Dermis microvascular lymphatic vessel endothelial cell (primary cell): ENCODE results near the gene ARHGAP12. TPM values are rescaled to one million over a fixed set of nuclear protein-coding genes. Genes with fewer than 3 reads are reported as not detected.
"Not testable (repeated sequence)": the region's sequence is repeated elsewhere in the genome, so short reads cannot be mapped to it uniquely, and the experiment has no call there.

ENCODE experiments used
- DNase-seq, 2 donors: peaks; one replicate each; pipeline versions ENCODE4 v3.0.0 to v3.0.0-alpha.2; 2010; ENCODE audit warnings: low read depth in 2 of 2
- total RNA-seq: library from RNA; depleted of rRNA; stranded (reverse); fragments of >200 nt; gene quantifications from 2 replicates; pipeline ENCODE4 v1.2.1, GENCODE V29; 2014

Gene ARHGAP12
- total RNA-seq, 1 donor from 2014 or later: 19.8 TPM

DNA sequence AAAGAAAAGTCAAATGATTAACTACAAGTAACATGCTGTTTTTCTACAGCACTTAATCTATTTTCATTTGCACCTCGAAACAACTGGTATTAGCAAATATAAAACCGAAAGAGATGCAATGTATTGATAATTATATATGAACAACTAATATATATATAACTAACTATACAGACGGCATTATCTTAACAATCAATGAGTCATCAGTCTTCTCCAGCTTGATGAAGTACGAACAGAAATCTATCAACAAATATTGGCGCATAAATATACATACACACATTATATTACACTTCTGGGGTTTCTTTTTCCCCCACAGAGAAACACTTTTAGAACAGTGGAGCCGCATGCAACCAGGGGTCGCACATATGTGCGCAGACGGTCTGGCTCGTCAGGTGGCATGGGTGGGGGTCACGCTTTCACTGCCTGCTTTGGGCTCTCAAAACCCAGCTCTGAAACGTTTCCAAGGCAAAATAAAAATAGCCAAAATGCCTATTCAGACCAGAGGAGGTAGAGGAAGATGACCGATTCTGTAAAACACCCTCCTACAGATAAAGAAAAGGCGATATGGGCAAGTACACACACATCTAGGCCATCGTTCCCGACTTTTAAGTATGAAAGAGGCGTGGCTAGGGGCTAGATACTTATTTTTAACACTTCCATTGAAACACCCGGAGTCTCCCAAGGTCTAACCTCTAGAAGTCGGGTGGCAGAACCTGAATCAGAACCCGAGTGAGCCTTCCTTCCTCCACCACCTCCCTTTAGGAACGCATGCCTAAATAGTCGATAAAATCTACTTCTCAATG is 1.7 kb downstream of the ARHGAP12 start:
- peak in 1 of 2 donors; percentile 9 for DNase-seq

DNA sequence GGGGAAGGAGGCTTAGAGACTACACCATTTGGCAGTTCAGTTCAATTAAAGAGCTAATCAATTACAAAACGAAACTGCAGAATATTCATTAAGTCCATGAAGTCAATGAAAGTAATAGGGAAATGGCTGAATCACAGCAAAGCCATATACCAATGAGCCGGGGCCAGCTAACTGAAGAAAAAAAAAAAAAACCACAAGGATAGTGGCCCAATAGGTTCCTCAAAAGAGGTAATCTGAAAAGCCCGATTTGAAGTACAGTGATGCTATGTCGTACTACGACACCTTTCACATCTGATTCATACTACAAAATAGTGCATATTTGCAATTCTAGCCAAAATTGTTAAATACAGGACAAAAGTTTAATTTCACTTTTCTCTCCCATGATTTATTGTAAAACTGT is 2.5 kb downstream of the ARHGAP12 start:
- no peak for DNase-seq

DNA sequence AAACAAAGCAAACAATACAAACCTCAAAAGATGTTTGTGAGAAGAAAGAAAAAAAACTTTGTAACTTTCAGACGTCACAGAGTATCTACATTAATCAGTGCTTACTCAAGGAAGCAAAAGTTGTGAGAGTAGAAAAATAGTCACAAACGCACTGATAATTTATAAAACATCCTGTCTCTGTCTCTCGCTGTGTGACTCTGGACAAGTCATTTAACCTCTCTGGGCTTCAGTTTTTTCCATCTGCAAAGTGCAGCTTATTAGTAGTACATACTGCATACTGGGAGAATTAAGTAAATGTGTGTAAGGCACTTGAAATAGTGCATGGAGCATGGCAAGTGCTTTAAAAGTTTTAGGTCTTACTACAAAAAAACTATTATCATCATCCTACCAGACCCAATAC is 3.8 kb downstream of the ARHGAP12 start:
- DNase-seq: no peak

DNA sequence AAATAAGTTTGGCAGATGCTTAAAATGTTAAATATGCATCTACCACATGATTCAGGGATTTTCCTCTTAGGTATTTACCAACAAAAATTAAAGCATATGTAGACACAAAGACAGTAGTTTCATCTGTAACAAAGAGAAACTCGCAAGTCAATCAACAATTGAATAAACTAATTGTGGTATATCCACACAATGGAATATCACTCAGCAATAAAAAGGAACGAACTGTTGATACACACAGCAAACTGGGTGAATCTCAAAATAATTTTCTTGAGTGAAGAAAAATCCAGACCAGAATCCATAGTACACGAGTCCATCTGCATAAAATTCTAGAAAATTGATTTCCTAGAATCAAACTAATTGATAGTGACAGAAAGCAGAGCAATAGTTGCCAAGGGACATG is 5.2 kb downstream of the ARHGAP12 start:
- no peak for DNase-seq

DNA sequence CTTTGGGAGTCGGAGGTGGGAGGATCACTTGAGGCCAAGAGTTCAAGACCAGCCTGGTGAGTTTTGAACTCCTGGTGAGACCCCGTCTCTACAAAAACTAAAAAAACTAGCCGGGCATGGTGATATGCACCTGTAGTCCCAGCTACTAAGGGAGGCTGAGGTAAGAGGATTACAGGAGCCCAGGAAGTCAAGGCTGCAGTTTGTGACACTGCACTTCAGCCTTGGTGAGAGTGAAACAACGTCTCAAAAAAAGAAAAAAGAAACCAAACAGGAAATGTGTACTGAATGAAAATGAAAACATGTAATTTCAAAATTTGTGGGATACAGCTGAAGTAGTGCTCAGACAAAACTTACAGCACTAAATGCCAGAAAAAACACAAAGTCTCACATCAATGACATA is 7.6 kb downstream of the ARHGAP12 start:
- no peak for DNase-seq

DNA sequence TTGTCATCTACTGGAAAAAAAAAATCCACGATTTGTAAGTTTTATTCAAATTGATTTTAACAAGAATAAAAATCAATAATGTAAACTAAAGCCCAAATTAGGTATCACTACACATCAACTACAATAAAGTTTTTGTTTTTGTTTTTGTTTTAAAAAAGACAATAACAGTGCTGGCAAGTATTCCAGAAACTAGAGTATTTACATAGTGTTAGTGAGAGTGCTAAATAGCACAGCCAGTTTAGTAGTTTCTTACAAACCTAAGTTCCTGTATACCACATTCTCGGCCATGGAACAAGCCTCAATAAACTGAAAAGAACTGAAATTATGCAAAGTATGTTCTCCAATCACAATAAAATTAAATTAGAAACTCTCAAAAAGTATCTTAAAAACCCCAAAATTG is 8.1 kb downstream of the ARHGAP12 start:
- no peak for DNase-seq

DNA sequence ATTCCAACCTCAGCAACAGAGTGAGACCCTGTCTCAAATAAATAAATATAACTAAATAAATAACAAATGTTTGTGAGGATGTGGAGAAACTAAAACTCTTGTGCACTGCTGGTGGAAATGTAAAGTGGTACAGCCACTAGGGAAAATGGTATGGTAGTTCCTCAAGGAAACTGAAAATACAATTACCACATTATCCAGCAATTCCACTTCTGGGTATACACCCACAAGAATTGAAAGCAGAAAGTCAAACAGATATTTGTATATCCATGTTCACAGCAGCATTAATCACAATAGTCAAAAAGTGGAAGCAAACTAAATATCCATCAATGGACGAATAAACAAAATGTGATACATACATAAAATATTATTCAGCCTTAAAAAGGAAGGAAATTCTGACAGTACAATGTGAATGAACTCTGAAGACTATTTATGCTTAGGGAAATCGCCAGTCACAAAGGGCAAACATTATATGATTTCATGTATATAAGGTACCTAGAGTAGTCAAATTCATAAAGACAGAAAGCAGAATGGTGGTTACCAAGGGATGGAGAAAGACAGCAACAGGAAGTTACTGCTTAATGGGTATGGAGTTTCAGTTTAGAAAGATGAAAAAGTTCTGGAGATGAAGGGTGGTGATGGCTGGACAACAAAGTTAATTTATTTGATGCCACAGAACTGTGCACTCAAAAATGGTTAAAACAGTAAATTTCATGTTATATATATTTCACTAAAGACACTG is 9.8 kb downstream of the ARHGAP12 start:
- no peak for DNase-seq

DNA sequence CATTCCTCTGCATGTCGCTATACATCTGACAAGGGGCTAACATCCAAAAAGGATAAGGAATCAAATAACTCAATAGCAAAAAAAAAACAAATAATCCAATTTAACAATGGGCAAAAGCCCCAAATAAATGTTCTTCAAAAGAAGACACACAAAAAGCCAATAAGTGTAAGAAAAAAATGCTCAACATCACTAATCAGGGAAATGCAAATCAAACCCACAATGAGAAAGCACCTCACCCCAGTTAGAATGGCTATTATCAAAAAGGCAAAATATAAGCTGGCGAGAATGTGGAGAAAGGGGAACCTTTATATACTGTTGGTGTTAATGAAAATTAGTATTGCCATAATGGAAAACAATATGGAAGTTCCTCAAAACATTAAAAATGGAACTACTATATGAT is 14.3 kb downstream of the ARHGAP12 start:
- DNase-seq: no peak

DNA sequence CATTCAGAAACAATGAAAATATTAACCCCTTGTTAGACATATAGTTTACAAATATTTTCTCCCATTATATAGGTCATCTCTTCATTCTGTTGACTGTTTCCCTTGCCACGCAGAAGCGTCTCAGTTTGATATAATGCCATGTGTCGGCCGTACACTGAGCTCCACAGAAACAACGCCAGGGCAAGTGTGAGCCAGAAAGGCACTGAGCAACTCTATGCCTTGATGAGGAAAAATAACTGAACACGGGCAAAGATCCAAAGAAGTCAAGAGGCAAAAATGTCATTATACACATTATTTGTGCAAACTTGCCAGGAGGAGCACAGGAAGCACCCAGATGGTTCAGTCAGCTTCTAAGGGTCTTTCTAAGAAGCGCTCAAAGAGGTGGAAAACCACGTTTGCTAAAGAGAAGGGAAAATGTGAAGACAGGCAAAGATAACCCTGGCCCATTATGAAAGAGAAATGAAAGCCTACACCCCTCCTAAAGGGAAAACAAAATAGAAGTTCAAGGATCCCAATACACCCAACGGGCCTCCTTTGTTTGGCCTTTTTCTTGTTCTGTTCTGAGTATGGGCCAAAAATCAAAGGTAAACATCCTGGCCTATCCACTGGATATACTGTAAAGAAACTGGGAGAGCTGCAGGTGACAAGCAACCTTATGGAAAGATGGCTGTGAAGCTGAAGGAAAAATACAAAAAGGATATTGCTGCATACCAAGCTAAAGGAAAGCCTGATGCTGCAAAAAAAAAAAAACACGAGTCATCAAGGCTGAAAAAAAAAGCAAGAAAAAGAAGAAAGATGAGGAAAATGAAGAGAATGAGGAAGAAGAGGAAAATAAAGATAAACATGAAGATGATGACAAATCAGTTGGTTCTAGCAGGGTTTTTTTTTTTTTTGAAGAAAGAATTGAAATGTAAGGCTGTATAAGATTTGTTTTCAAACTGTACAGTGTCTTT is 15.5 kb downstream of the ARHGAP12 start:
- no peak for DNase-seq

DNA sequence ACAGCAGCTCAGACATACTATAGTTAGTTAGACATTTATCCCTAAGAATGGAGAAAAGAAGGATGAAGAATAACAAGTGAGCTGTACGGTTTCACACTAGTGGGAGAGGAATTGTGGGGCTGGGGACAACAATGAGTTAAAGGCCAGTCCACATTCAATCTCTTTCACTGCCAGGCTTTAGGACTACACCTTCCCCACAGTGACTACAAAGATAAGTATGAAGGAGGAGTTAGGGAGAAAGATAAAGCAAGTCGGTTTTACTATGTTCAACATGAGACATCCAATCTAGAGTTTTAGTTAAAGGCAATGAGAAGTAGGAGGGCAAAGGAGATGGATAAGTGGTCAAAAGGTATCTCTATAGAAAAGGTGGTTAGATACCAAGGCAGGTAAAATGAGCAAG is 16.3 kb downstream of the ARHGAP12 start:
- no peak for DNase-seq

DNA sequence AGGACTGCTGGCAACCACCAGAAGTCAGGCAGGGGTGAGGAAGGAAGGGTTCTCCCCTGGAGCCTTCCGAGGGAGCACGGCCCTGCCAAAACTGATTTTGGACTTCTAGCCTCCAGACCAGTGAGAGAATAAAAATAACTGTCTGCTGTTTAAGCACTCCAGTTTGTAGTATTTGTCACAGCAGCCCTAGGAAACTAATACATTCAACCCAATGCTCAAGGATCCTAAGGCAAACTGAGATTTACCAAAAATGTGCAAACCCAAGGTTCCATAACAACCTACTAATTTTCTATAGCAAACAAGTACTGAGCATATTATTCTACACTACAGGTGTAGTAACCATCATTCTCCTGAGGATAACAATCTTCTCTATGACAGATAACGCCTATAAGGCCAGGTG is 18.6 kb downstream of the ARHGAP12 start:
- DNase-seq: no peak

DNA sequence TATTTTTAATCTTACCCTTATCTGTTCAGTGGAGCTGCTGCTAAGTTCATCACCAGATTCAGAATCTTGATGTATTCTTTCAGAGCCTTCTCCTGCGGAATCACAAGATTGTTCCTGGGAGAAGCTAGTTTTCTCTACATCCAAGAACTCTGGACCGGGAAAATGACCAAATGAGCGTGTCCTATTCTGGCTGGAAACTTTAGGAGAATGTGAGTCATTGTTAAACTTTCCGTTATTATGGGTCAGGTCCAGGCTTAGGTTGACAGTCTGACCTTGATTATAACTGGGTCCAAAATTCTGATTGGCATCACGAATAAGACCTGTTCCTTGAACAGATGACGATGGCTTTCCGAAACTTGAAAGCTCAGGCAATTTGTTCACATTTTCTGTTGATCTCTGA is 20.5 kb downstream of the ARHGAP12 start:
- DNase-seq: peak; percentile 16 to 30

DNA sequence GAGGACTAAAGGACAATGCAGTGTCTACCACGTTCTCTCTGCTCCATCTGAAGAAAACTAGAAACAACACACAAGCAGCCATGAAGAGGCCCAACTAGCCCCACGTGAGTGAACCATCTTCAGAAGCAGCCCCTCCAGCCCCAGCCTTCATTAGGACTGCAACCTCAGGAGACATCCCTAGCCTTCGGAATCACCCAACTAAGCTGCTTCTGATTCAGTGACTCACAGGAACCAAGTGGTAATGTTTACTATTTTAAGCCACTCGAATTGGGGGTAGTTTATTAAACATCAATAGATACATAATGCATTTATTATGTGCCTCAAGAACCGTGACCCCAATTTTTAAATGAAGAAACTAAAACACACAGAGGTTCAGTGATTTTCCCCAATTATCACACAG is 22.6 kb downstream of the ARHGAP12 start:
- peak in 1 of 2 donors; percentile 40 for DNase-seq

DNA sequence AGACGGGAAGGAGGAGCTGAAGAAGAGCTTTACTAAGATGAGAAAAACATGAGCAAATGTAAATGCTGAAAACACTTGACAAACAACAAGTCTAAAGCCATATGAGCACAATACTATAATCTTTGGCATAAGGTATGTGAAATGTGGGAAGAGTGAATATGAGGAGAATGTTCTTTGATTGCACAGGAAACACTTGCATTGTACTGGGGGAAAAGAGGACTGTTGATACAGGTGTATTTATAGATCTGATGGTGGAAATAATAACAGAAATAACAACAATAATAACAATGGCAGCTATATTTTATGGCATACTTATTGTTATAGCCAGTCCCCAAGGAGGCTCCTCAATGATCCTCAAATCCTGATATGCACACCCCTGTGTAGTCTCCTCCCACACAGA is 23.0 kb downstream of the ARHGAP12 start:
- DNase-seq: peak in 1 of 2 donors; percentile 63

DNA sequence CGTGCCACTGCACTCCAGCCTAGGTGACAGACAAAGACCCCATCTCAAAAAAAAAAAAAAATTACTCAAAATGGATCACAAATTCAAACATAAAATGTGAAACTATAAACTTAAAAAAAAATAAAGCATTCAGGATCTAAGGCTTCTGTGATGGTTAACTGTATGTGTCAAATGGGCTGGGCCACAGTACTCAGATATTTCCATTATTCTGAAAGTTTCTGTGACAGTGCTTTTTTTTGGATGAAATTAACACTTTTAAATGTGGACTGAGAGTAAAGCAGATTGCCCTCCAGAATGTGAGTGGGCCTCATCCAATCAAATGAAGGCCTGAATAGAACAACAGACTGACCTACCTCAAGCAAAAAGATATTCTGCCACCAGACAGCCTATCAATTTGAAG is 26.0 kb downstream of the ARHGAP12 start:
- DNase-seq: no peak

DNA sequence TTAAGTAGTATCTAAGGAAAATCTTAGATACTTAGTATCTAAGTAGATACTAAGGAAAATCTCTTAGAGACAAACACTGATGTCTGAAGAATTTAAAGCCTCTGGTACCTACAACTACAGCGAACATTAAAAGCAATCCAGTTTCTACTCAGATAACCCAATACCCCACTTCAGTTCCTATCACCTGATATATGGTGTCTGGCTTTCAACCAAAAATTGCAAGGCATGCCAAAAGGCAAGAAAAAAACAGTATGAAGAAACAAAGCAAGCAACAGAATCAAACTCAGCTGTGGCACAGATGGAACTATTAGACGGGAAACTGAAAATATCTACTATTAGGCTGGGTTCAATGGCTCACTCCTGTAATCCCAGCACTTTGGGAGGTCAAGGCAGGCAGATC is 31.1 kb downstream of the ARHGAP12 start:
- DNase-seq: no peak

DNA sequence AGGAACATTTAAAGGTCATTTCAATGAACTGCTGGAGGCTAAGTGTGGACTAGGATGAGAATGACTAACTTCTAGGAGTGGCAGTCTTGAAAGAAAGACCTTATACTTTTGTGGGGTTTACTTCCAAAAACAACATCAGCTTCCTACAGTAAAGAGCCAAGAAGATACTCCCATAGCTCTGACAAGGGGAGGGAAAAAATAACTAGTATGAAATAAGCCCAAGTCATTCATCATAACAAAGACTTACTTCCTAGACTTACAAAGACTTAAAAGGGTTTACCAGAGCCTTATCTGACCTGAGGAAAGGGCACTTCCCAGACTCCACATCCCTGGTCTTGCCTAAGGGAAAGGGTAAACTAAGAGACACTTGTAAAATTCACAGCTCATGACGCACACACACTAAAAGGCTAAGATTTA is 31.7 kb downstream of the ARHGAP12 start:
- DNase-seq: peak in 1 of 2 donors; percentile 71

DNA sequence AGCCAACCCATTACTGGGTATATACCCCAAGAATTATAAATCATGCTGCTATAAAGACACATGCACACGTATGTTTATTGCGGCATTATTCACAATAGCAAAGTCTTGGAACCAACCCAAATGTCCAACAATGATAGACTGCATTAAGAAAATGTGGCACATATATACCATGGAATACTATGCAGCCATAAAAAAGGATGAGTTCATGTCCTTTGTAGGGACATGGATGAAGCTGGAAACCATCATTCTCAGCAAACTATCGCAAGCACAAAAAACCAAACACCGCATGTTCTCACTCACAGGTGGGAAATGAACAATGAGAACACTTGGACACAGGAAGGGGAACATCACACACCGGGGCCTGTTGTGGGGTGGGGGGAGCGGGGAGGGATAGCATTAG is 32.9 kb downstream of the ARHGAP12 start:
- not testable (repeated sequence) for DNase-seq

DNA sequence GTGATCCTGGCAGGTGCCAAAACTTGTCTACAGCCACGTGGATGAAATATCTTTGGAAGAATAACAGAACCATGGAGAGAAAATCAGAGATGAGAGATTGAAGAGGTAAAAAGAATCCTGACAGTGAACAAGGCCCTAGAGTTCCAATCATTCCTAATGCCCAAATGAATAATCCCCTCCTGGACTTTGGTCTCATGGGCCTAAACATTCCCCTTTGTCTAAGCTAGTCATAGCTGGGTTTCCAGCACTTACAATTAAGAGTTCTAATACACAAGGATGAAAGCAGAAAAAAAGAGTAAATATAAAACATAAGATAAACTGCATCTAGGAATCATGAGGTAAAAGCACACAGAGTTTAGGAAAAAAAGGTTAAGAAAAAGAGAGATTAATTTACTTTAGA is 40.2 kb downstream of the ARHGAP12 start:
- no peak for DNase-seq

DNA sequence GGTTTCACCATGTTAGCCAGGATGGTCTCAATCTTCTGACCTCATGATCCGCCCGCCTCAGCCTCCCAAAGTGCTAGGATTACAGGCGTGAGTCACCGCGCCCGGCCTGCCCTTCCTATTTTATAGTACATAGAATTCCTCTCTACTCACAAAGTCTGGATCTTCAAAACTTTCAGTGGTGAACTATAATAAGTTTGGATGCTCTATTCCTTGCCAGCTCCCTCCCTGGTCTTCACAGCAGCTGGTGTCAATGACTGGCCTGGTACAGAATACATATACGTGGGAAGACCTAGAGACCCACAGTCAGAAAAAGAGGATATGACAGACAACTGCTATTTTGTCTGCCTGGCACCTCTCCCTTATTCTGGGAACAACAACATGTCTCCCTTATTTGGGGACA is 40.8 kb downstream of the ARHGAP12 start:
- DNase-seq: no peak

DNA sequence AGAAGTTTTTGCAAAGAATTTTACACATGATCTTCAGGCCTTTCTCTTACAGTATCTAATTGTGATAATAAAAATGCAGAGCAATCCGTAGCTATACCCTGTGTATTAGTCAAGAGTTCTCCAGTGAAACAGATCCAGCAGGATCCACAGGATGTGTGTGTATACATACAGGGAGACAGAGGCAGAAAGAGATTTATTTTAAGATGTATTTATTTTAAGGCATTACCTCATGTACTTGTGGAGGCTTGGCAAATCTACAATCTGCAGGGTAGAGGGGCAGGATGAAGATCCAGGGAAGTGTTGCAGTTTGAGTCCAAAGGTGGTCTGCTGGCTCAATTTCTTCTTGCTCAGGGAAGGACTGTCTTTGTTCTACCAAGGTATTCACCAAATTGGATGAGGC is 41.7 kb downstream of the ARHGAP12 start:
- DNase-seq: no peak

DNA sequence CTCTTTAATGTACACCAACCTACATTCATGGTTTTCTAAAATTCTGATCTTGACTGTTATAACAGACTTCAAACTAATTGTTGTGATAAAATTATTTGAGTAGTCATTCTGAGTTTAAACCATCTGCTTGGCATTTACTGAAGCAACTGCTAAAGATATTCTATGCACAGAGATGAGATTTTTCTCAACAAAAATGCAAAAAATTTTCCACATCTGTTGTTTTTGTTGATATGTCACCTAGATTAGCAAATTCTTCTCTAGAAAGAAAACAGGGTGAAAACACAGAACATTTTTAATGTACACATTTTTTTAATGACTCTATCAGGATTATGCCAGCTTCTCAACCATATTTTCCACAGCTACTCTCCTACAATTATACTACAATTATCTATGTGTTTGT is 42.7 kb downstream of the ARHGAP12 start:
- no peak for DNase-seq
